Activated CD8-positive, alpha-beta T cell treated with anti-CD3 and anti-CD28 coated beads for 36 hours (primary cell): ENCODE measurements around the gene FUOM. TPM values are rescaled to one million over a fixed set of nuclear protein-coding genes. Genes with fewer than 3 reads are reported as not detected.

ENCODE experiments used
- ATAC-seq: fragments of 200-7000 bp; cut with Tn5 transposase; one replicate; pipeline ENCODE4 v1.10.0; 2021; ENCODE audit warnings: mild to moderate bottlenecking, moderate library complexity
- CTCF ChIA-PET: fragments of 350-600 bp; sonication (Branson Sonifier 250); formaldehyde crosslinking; loops from one replicate; lab custom pipeline; 2021; ENCODE audit warnings: antibody characterized with exemption; lab: Charles Lee
- POLR2A ChIA-PET: fragments of 350-600 bp; sonication (Branson Sonifier 250); formaldehyde crosslinking; loops from one replicate; lab custom pipeline; 2021; ENCODE audit warnings: antibody characterized with exemption; lab: Charles Lee
- DNase-seq: peaks from one replicate; pipeline ENCODE4 v3.0.0-alpha.2; 2020
- H3K27ac Mint-ChIP-seq: one replicate; pipeline ENCODE4 v1.8.0; 2021; ENCODE audit warnings: mild to moderate bottlenecking, mixed read lengths
- H3K27me3 Mint-ChIP-seq: one replicate; pipeline ENCODE4 v1.8.0; 2021; ENCODE audit warnings: mixed read lengths
- H3K36me3 Mint-ChIP-seq: one replicate; pipeline ENCODE4 v1.8.0; 2021; ENCODE audit warnings: low read depth, mixed read lengths
- H3K4me1 Mint-ChIP-seq: one replicate; pipeline ENCODE4 v1.8.0; 2021; ENCODE audit warnings: low read depth, mixed read lengths
- H3K4me3 Mint-ChIP-seq: one replicate; pipeline ENCODE4 v1.8.0; 2021; ENCODE audit warnings: mild to moderate bottlenecking, moderate library complexity, mixed read lengths
- H3K9me3 Mint-ChIP-seq: one replicate; pipeline ENCODE4 v1.8.0; 2021; ENCODE audit warnings: mixed read lengths
- intact Hi-C: fragments of 100-400 bp; cut with micrococcal nuclease; formaldehyde crosslinking; loops from one replicate; pipeline ENCODE4 v1.10.0; 2022
- total RNA-seq, 2 experiments: library from RNA; stranded (reverse); gene quantifications; one replicate each; pipeline ENCODE4 v1.2.3, GENCODE V29; 2021
- TF ChIP-seq, protein P1 (sequence below): fragments of 200-600 bp; IDR thresholded peaks from one replicate; pipeline ENCODE4 v1.8.0; 2022; ENCODE audit warnings: antibody characterized with exemption, mild to moderate bottlenecking

The FUOM gene
- total RNA-seq, 2 experiments from 2014 or later, result 32.2 to 33.7 TPM

DNA sequence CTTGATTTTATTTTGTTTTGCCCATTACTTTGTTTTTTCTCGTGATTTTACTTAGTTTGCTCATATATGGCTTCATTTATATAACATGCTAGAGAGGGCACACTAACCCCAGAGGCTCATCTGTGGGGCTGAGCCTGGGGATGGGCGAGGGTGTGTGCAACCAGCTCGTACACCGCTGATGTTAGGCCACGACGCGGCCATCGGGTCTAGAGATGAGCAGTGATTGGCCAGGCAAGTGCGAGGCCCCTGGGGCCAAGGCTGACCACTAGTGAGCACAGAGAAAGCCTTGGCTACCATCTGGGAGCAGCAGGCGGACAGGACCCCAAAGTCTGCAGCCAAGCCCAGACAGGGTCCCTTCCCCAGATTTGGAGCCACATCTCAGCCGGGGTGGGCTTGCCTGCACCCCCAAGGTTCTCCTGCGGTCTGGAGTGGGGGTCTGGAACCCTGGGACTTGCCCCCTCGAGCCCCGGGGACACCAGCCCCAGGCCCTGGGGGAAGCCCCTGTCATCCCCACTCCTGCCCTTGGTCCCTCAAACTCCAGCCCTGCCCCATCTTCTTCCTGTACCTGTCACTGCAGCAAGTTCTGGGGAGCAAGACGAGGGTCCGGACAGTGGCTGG lies 3.7 kb downstream of the FUOM start:
- peaks cover 4% of the 10 kb centered on the region for H3K4me1 Mint-ChIP-seq
- H3K27ac Mint-ChIP-seq, result no peak overlapping the region
- H3K9me3 Mint-ChIP-seq, result no peaks in the 10 kb centered on the region
- no peak for DNase-seq
- no peak overlapping the region for H3K4me3 Mint-ChIP-seq
- ChIA-PET CTCF (interaction anchor here (1.9 kb wide), 1 partner anchor 25 kb away, joined by 14 read pairs; no protein-coding TSS in a partner anchor), POLR2A (interaction anchor here (1.5 kb wide), 1 partner anchor 8 kb away, joined by 5 read pairs; no protein-coding TSS in a partner anchor)
- peaks cover 4% of the 10 kb centered on the region for H3K27me3 Mint-ChIP-seq
- ATAC-seq, result no peak
- intact Hi-C loops, result no loop called here
- TF ChIP-seq, protein P1, sequence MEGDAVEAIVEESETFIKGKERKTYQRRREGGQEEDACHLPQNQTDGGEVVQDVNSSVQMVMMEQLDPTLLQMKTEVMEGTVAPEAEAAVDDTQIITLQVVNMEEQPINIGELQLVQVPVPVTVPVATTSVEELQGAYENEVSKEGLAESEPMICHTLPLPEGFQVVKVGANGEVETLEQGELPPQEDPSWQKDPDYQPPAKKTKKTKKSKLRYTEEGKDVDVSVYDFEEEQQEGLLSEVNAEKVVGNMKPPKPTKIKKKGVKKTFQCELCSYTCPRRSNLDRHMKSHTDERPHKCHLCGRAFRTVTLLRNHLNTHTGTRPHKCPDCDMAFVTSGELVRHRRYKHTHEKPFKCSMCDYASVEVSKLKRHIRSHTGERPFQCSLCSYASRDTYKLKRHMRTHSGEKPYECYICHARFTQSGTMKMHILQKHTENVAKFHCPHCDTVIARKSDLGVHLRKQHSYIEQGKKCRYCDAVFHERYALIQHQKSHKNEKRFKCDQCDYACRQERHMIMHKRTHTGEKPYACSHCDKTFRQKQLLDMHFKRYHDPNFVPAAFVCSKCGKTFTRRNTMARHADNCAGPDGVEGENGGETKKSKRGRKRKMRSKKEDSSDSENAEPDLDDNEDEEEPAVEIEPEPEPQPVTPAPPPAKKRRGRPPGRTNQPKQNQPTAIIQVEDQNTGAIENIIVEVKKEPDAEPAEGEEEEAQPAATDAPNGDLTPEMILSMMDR, result no peak
- H3K36me3 Mint-ChIP-seq, result peaks cover 5% of the 10 kb centered on the region

DNA sequence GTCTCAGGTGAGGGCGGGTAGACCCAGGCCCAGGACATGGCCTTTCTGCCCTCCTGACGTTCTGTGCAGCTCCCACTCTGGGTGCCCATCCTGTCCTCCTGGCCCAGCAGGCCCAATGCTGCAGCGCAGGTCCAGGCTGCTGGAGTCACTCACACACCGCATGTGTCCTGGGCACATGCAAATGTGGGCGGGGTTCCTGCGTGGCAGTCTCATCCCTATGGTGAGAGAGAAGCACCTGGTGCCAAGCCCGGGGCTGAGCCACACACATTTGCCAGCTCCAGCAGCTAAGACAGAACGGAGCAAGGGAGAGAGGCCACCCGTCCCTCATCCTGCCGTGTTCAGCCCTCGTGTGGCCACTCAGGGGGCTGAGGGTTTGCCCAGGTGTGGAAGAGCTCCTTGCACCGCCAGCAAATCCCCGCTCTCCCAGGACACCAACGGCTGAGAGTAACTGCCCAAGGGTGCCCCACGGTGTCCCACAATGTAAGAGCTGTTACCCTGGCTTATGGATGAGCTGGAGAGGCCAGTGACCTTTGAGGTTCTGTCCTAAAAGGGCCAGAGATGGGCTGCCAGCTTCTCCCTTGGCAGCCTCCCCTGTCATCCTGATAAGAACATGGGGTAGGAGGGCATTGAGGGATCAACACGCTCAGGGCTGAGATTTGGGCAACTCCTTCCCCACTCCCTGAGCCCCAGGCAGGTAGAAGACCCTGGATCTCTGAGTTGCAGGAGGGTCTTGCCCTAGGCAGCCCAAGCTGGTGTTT lies 4.4 kb downstream of the FUOM start:
- POLR2A ChIA-PET, result interaction anchor here (0.8 to 1.5 kb wide), 2 partner anchors 8 to 12 kb away, joined by 3 to 5 read pairs; no protein-coding TSS in a partner anchor
- Mint-ChIP-seq H3K27me3 (peaks cover 5% of the 10 kb centered on the region), H3K36me3 (peaks cover 5% of the 10 kb centered on the region), H3K4me3 (no peak overlapping the region), H3K27ac (no peak overlapping the region), H3K4me1 (peaks cover 5% of the 10 kb centered on the region), H3K9me3 (no peaks in the 10 kb centered on the region)
- CTCF ChIA-PET, result interaction anchor here (1.1 to 1.9 kb wide), 2 partner anchors 8 to 24 kb away, joined by 3 to 14 read pairs; no protein-coding TSS in a partner anchor
- TF ChIP-seq, protein P1, result no peak
- intact Hi-C loops, result no loop called here
- no peak for DNase-seq
- ATAC-seq, result no peak

- TF ChIP-seq, protein P1, result no peak
- H3K9me3 Mint-ChIP-seq, result no peaks in the 10 kb centered on the region
- ATAC-seq, result peak; percentile 12
- H3K36me3 Mint-ChIP-seq, result peaks cover 5% of the 10 kb centered on the region
- H3K4me1 Mint-ChIP-seq, result peaks cover 5% of the 10 kb centered on the region
- DNase-seq, result no peak
- H3K4me3 Mint-ChIP-seq, result no peak overlapping the region
- POLR2A ChIA-PET, result no interaction called here
- intact Hi-C loops, result no loop called here
- H3K27me3 Mint-ChIP-seq, result peaks cover 7% of the 10 kb centered on the region
- H3K27ac Mint-ChIP-seq, result no peak overlapping the region
- CTCF ChIA-PET, result interaction anchor here (1.1 kb wide), 2 partner anchors 10 to 33 kb away, joined by 3 read pairs; no protein-coding TSS in a partner anchor
Observed at GRCh38 chr10:133351408-133352318, 6.2 kb downstream of the FUOM start.

DNA sequence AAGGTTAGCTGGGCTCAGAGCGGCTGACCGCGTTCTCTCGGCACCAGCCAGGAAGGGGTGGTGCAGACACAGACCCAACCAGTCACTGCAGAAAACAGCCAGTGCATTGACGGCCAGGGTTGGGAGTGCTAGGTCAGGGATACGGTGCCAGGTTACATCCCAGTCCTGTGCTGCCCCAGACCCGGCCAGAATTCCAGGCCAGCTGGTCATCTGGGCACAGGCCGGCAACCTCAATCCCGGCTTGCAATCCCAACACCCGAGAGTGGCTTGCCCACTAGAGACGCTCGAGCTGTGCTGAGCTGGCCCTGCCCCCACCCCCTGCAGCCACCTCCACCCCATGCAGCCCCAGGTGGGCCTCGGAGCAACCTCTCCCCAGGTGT lies 6.9 kb downstream of the FUOM start:
- ChIA-PET CTCF (interaction anchor here (1.1 kb wide), 2 partner anchors 11 to 32 kb away, joined by 3 read pairs; no protein-coding TSS in a partner anchor), POLR2A (no interaction called here)
- no peak for ATAC-seq

More for the DNA sequence above, 6.9 kb downstream of the FUOM start:
- peaks cover 2% of the 10 kb centered on the region for H3K4me1 Mint-ChIP-seq
- H3K27me3 Mint-ChIP-seq, result peaks cover 10% of the 10 kb centered on the region
- H3K9me3 Mint-ChIP-seq, result no peaks in the 10 kb centered on the region
- H3K27ac Mint-ChIP-seq, result no peak overlapping the region
- DNase-seq, result no peak
- H3K36me3 Mint-ChIP-seq, result peaks cover 1% of the 10 kb centered on the region
- H3K4me3 Mint-ChIP-seq, result no peak overlapping the region
- TF ChIP-seq, protein P1, result no peak
- intact Hi-C loops, result no loop called here
